ENCODE data around the gene FAAP20. TPM values are rescaled to one million over a fixed set of nuclear protein-coding genes. Genes with fewer than 3 reads are reported as not detected.

The FAAP20 gene
- total and polyA plus RNA-seq, 2 of the 8 experiments (the other 6 are each of a cell fraction or from before 2014, with no cell fraction given): 58.4 to 99.8 TPM

GRCh38 chr1:2231532-2232254 is 37.1 kb upstream of the FAAP20 start (continued):
- no peak for TF ChIP-seq CBX5 (IDR thresholded peaks at IDR 0.05; ENCODE audit: low read depth, low read length)
- TF ChIP-seq, protein P1, sequence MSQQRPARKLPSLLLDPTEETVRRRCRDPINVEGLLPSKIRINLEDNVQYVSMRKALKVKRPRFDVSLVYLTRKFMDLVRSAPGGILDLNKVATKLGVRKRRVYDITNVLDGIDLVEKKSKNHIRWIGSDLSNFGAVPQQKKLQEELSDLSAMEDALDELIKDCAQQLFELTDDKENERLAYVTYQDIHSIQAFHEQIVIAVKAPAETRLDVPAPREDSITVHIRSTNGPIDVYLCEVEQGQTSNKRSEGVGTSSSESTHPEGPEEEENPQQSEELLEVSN (IDR thresholded peaks at IDR 0.05): no peak
- TF ChIP-seq, protein P2, sequence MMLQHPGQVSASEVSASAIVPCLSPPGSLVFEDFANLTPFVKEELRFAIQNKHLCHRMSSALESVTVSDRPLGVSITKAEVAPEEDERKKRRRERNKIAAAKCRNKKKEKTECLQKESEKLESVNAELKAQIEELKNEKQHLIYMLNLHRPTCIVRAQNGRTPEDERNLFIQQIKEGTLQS (IDR thresholded peaks at IDR 0.05; ENCODE audit: insufficient read depth, low read depth, low read length): no peak
- no peak for TF ChIP-seq MAX (IDR thresholded peaks at IDR 0.05)
- TF ChIP-seq GTF2F1 (IDR thresholded peaks at IDR 0.05; ENCODE audit: borderline replicate concordance, low read depth, low read length): no peak
- TF ChIP-seq, protein P3, sequence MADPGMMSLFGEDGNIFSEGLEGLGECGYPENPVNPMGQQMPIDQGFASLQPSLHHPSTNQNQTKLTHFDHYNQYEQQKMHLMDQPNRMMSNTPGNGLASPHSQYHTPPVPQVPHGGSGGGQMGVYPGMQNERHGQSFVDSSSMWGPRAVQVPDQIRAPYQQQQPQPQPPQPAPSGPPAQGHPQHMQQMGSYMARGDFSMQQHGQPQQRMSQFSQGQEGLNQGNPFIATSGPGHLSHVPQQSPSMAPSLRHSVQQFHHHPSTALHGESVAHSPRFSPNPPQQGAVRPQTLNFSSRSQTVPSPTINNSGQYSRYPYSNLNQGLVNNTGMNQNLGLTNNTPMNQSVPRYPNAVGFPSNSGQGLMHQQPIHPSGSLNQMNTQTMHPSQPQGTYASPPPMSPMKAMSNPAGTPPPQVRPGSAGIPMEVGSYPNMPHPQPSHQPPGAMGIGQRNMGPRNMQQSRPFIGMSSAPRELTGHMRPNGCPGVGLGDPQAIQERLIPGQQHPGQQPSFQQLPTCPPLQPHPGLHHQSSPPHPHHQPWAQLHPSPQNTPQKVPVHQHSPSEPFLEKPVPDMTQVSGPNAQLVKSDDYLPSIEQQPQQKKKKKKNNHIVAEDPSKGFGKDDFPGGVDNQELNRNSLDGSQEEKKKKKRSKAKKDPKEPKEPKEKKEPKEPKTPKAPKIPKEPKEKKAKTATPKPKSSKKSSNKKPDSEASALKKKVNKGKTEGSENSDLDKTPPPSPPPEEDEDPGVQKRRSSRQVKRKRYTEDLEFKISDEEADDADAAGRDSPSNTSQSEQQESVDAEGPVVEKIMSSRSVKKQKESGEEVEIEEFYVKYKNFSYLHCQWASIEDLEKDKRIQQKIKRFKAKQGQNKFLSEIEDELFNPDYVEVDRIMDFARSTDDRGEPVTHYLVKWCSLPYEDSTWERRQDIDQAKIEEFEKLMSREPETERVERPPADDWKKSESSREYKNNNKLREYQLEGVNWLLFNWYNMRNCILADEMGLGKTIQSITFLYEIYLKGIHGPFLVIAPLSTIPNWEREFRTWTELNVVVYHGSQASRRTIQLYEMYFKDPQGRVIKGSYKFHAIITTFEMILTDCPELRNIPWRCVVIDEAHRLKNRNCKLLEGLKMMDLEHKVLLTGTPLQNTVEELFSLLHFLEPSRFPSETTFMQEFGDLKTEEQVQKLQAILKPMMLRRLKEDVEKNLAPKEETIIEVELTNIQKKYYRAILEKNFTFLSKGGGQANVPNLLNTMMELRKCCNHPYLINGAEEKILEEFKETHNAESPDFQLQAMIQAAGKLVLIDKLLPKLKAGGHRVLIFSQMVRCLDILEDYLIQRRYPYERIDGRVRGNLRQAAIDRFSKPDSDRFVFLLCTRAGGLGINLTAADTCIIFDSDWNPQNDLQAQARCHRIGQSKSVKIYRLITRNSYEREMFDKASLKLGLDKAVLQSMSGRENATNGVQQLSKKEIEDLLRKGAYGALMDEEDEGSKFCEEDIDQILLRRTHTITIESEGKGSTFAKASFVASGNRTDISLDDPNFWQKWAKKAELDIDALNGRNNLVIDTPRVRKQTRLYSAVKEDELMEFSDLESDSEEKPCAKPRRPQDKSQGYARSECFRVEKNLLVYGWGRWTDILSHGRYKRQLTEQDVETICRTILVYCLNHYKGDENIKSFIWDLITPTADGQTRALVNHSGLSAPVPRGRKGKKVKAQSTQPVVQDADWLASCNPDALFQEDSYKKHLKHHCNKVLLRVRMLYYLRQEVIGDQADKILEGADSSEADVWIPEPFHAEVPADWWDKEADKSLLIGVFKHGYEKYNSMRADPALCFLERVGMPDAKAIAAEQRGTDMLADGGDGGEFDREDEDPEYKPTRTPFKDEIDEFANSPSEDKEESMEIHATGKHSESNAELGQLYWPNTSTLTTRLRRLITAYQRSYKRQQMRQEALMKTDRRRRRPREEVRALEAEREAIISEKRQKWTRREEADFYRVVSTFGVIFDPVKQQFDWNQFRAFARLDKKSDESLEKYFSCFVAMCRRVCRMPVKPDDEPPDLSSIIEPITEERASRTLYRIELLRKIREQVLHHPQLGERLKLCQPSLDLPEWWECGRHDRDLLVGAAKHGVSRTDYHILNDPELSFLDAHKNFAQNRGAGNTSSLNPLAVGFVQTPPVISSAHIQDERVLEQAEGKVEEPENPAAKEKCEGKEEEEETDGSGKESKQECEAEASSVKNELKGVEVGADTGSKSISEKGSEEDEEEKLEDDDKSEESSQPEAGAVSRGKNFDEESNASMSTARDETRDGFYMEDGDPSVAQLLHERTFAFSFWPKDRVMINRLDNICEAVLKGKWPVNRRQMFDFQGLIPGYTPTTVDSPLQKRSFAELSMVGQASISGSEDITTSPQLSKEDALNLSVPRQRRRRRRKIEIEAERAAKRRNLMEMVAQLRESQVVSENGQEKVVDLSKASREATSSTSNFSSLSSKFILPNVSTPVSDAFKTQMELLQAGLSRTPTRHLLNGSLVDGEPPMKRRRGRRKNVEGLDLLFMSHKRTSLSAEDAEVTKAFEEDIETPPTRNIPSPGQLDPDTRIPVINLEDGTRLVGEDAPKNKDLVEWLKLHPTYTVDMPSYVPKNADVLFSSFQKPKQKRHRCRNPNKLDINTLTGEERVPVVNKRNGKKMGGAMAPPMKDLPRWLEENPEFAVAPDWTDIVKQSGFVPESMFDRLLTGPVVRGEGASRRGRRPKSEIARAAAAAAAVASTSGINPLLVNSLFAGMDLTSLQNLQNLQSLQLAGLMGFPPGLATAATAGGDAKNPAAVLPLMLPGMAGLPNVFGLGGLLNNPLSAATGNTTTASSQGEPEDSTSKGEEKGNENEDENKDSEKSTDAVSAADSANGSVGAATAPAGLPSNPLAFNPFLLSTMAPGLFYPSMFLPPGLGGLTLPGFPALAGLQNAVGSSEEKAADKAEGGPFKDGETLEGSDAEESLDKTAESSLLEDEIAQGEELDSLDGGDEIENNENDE (IDR thresholded peaks at IDR 0.05; ENCODE audit: insufficient replicate concordance, low read length): no peak

Measured in H1 (cell line).